Loucy (cell line): Measurements from ENCODE around the gene SCGB2B2.

Experiments used
- H2AFZ ChIP-seq: fragments of 200-600 bp; sonication (generic); 2 replicates; pipeline ENCODE4 v1.6.0; 2016; ENCODE audit warnings: antibody characterized with exemption, mild to moderate bottlenecking, low read length, moderate library complexity
- H3F3A ChIP-seq: fragments of 200-600 bp; 2 replicates; pipeline ENCODE4 v1.6.0; 2016; ENCODE audit warnings: antibody characterized with exemption, low read depth, mild to moderate bottlenecking
- H3K27me3 ChIP-seq: fragments of 200-600 bp; sonication (generic); 2 replicates; pipeline ENCODE4 v1.6.1; 2014; ENCODE audit warnings: low read length, mild to moderate bottlenecking; ENCODE audit not compliant: insufficient read depth, poor library complexity, severe bottlenecking
- H3K36me3 ChIP-seq: fragments of 200-600 bp; sonication (generic); 2 replicates; pipeline ENCODE4 v1.6.1; 2016; ENCODE audit warnings: low read length; ENCODE audit not compliant: insufficient read depth
- H3K4me1 ChIP-seq: fragments of 200-600 bp; sonication (generic); 2 replicates; pipeline ENCODE4 v1.5.1; 2014; ENCODE audit warnings: low read length, mild to moderate bottlenecking; ENCODE audit not compliant: insufficient read depth, poor library complexity, severe bottlenecking
- H3K4me2 ChIP-seq: fragments of 200-600 bp; sonication (generic); 2 replicates; pipeline ENCODE4 v1.6.0; 2014; ENCODE audit warnings: antibody characterized with exemption, low read length, low read depth, mild to moderate bottlenecking; ENCODE audit not compliant: poor library complexity, severe bottlenecking
- H3K4me3 ChIP-seq: fragments of 200-600 bp; sonication (generic); 2 replicates; pipeline ENCODE4 v1.5.1; 2014; ENCODE audit warnings: low read length, mild to moderate bottlenecking, mixed read lengths; ENCODE audit not compliant: poor library complexity, severe bottlenecking
- H3K79me2 ChIP-seq: fragments of 200-600 bp; sonication (generic); 2 replicates; pipeline ENCODE4 v1.6.1; 2014; ENCODE audit warnings: low read length; ENCODE audit not compliant: insufficient read depth
- H3K9ac ChIP-seq: fragments of 200-600 bp; sonication (generic); 2 replicates; pipeline ENCODE4 v1.6.0; 2014; ENCODE audit warnings: mild to moderate bottlenecking, low read depth, low read length, moderate library complexity; ENCODE audit not compliant: poor library complexity, severe bottlenecking
- H3K9me2 ChIP-seq: fragments of 200-600 bp; sonication (generic); replicated peaks from 2 replicates; pipeline ENCODE4 v1.6.1; 2016; ENCODE audit warnings: low read depth, low read length, mixed read lengths
- H3K9me3 ChIP-seq: fragments of 200-600 bp; sonication (generic); 2 replicates; pipeline ENCODE4 v1.6.1; 2014; ENCODE audit warnings: mild to moderate bottlenecking, antibody characterized with exemption, low read length, low read depth; ENCODE audit not compliant: insufficient read depth
- H4K20me1 ChIP-seq: fragments of 200-600 bp; sonication (generic); 2 replicates; pipeline ENCODE4 v1.6.0; 2014; ENCODE audit warnings: antibody characterized with exemption, low read length, mild to moderate bottlenecking; ENCODE audit not compliant: insufficient read depth, poor library complexity, severe bottlenecking
- EZH2phosphoT487 ChIP-seq: fragments of 200-600 bp; IDR thresholded peaks from 2 replicates; pipeline ENCODE4 v1.6.1; 2018; ENCODE audit warnings: antibody characterized with exemption, mild to moderate bottlenecking, moderate library complexity, borderline replicate concordance
- TF ChIP-seq, protein P1 (sequence below): fragments of 200-600 bp; sonication (generic); conservative IDR thresholded peaks from 2 replicates; pipeline ENCODE4 v1.5.1; 2014; ENCODE audit warnings: mild to moderate bottlenecking, antibody characterized with exemption, low read length

SCGB2B2 gene

DNA sequence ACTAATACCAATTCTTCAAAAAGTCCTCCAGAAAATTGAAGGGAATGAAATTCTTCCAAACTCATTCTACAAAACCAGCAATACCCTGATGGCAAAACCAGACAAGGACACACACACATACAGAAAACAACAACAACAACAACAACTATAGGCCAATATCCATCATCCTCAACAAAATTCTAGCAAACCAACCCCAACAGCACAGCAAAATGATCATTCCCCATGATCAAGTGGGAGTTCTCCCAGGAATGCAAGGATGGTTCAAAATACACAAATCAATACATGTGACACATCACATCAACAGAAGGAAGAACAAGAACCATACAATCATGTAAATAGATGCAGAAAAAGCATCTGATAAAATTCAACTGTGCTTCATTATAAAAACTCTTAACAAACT is 38.4 kb upstream of the SCGB2B2 start:
- no peaks in the 10 kb centered on the region for H3K79me2 ChIP-seq
- no peaks in the 10 kb centered on the region for H3K4me1 ChIP-seq
- H3K27me3 ChIP-seq, result no peaks in the 10 kb centered on the region
- no peaks in the 10 kb centered on the region for H3K9me2 ChIP-seq
- no peak overlapping the region for H3K9ac ChIP-seq
- no peak overlapping the region for H2AFZ ChIP-seq
- TF ChIP-seq, protein P1, sequence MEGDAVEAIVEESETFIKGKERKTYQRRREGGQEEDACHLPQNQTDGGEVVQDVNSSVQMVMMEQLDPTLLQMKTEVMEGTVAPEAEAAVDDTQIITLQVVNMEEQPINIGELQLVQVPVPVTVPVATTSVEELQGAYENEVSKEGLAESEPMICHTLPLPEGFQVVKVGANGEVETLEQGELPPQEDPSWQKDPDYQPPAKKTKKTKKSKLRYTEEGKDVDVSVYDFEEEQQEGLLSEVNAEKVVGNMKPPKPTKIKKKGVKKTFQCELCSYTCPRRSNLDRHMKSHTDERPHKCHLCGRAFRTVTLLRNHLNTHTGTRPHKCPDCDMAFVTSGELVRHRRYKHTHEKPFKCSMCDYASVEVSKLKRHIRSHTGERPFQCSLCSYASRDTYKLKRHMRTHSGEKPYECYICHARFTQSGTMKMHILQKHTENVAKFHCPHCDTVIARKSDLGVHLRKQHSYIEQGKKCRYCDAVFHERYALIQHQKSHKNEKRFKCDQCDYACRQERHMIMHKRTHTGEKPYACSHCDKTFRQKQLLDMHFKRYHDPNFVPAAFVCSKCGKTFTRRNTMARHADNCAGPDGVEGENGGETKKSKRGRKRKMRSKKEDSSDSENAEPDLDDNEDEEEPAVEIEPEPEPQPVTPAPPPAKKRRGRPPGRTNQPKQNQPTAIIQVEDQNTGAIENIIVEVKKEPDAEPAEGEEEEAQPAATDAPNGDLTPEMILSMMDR, result no peak
- TF ChIP-seq EZH2phosphoT487, result no peak
- no peaks in the 10 kb centered on the region for H3K36me3 ChIP-seq
- H3K4me3 ChIP-seq, result no peak overlapping the region
- peaks cover 6% of the 10 kb centered on the region; the same call in 1 of the 2 replicates for H3K9me3 ChIP-seq
- no peak overlapping the region for H3K4me2 ChIP-seq
- H3F3A ChIP-seq, result no peaks in the 10 kb centered on the region
- H4K20me1 ChIP-seq, result no peaks in the 10 kb centered on the region

DNA sequence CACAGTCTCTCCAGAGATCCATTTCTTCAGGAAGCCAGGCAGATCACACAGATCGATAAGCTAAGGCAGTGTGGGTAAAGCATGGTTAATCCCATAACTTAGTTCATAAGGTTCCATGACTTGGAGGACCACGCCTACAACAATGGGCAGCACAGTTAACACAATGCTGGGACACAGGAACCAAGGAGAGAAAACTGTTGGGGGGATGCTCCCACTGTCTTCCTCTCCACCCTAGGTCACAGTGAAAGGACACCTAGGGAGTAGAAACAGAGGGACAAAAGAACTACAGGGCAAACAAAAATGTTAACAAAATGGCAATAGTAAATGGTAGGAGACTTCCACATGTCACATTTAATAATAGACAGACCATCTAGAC is 36.3 kb upstream of the SCGB2B2 start:
- Histone ChIP-seq H3K9ac (no peak overlapping the region), H3K9me3 (peaks cover 6% of the 10 kb centered on the region; the same call in 1 of the 2 replicates), H2AFZ (no peak overlapping the region)

DNA sequence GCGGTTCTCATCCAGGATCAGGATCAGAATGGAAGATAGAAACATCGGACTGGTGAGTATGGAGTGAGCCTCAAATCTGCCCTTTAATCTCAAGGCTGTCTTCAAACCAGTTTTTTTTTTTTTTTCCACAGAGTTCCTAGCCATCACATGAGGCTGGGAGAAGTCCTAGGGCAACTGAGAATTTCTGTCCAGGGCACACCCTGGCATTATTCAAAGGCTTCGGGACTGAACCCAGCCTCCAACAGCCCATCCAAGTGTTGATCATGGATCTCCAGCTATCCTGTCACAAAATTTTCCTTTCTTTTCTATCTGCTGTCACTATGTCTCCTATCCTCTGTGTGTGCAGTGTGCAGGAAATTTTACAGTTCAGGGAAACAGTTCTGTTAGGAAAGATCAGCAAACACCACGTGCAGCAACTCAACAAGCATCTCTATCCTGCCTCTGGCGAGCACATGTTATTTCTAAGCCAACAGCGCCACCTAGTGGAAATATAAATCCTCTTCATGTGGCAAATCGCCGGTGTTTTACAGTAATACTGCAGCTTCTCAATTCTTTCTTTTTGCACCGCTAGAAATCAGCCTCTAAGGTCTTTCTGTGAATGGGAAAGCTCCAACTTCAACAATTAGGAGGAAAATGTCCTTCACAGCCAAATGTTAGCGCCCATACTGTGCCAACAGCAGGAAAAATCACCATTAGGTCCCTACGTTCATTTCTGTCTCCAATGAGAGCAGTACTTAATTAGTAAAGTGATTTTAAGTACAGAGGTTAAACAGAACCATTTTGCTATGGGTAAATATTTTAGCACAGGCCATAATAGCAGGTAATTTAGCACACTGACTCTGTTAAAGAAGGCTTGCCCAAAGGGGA is 35.7 kb upstream of the SCGB2B2 start:
- no peaks in the 10 kb centered on the region for H3K9me2 ChIP-seq
- no peaks in the 10 kb centered on the region for H3K27me3 ChIP-seq
- H3K9ac ChIP-seq, result no peak overlapping the region
- no peak overlapping the region for H2AFZ ChIP-seq
- H3K9me3 ChIP-seq, result peaks cover 6% of the 10 kb centered on the region; the same call in 1 of the 2 replicates
- TF ChIP-seq, protein P1, result peak; percentile 79
- no peak for TF ChIP-seq EZH2phosphoT487
- no peaks in the 10 kb centered on the region for H3K79me2 ChIP-seq
- H4K20me1 ChIP-seq, result no peaks in the 10 kb centered on the region
- no peak overlapping the region for H3K4me2 ChIP-seq
- H3K4me1 ChIP-seq, result no peaks in the 10 kb centered on the region
- no peaks in the 10 kb centered on the region for H3F3A ChIP-seq
- no peak overlapping the region for H3K4me3 ChIP-seq
- H3K36me3 ChIP-seq, result no peaks in the 10 kb centered on the region

More for the DNA sequence above, 36.3 kb upstream of the SCGB2B2 start:
- H3K36me3 ChIP-seq, result no peaks in the 10 kb centered on the region
- H3K27me3 ChIP-seq, result no peaks in the 10 kb centered on the region
- no peaks in the 10 kb centered on the region for H3K4me1 ChIP-seq
- no peaks in the 10 kb centered on the region for H3K79me2 ChIP-seq
- TF ChIP-seq, protein P1, result no peak
- no peak for TF ChIP-seq EZH2phosphoT487
- H3K4me3 ChIP-seq, result no peak overlapping the region
- no peaks in the 10 kb centered on the region for H3F3A ChIP-seq
- no peaks in the 10 kb centered on the region for H4K20me1 ChIP-seq
- H3K9me2 ChIP-seq, result no peaks in the 10 kb centered on the region
- no peak overlapping the region for H3K4me2 ChIP-seq
